HCT116 (cell line): ENCODE data around the gene CALCB. TPM values are rescaled to one million over a fixed set of nuclear protein-coding genes. Genes with fewer than 3 reads are reported as not detected.

Experiments
- ATAC-seq: fragments of 200-7000 bp; cut with Tn5 transposase; 2 replicates; pipeline ENCODE4 v1.9.1; 2020; ENCODE audit warnings: mild to moderate bottlenecking, moderate library complexity
- BruUV-seq: library from RNA; stranded (reverse); fragments of 400-500 nt; replicated peaks from 2 replicates; lab custom pipeline; 2021; lab: Mats Ljungman, UMichigan
- CTCF ChIA-PET: fragments of 300-600 bp; sonication (Branson Sonifier 250); formaldehyde crosslinking; loops from one replicate; lab custom pipeline; 2021; ENCODE audit warnings: antibody characterized with exemption; lab: Charles Lee
- POLR2A ChIA-PET: fragments of 300-600, 350-600 bp; sonication (Branson Sonifier 250); formaldehyde crosslinking; loops from one replicate; lab custom pipeline; 2021; ENCODE audit warnings: antibody characterized with exemption; lab: Charles Lee
- RAD21 ChIA-PET, 2 experiments: fragments of 300-600 bp; sonication (Branson Sonifier 250); formaldehyde crosslinking; loops; one replicate each; lab custom pipeline; 2023; ENCODE audit warnings: low total read pairs in 2 of 2; ENCODE audit not compliant: uncharacterized antibody in 2 of 2, unreplicated experiment in 2 of 2, low non-redundant PET in 1 of 2; lab: Charles Lee
- DNase-seq: peaks from one replicate; pipeline ENCODE4 v3.0.0-alpha.2; 2010; ENCODE audit warnings: low read depth, low spot score
- H2AFZ ChIP-seq: fragments of 200-600 bp; shearing (Covaris generic), sonication (generic); 2 replicates; pipeline ENCODE4 v1.6.1; 2017; ENCODE audit warnings: low read depth, mixed run types, mixed read lengths, antibody characterized with exemption, low read length; ENCODE audit not compliant: poor library complexity, severe bottlenecking
- H3K27ac ChIP-seq: 2 replicates; pipeline ENCODE4 v1.5.1; 2012; ENCODE audit warnings: low read depth, low read length
- H3K27me3 ChIP-seq: fragments of 200-600 bp; sonication (generic); 2 replicates; pipeline ENCODE4 v1.6.1; 2016; ENCODE audit warnings: mixed run types, low read length, mixed read lengths; ENCODE audit not compliant: insufficient read depth
- H3K36me3 ChIP-seq, 2 experiments: fragments of 200-500 bp in 1 of 2; fragments of 200-600 bp in 1 of 2; sonication (Bioruptor generic) in 1 of 2; sonication (generic) in 1 of 2; 2 replicates each; pipeline versions ENCODE4 v1.5.1 to v1.6.1; 2014 to 2016; ENCODE audit warnings: low read length in 2 of 2, inconsistent platforms in 1 of 2, mixed read lengths in 1 of 2, mixed run types in 1 of 2; ENCODE audit not compliant: insufficient read depth in 2 of 2, control insufficient read depth in 1 of 2
- H3K4me1 ChIP-seq, 2 experiments: fragments of 200-600 bp in 1 of 2; sonication (generic) in 1 of 2; 2 replicates each; pipeline versions ENCODE4 v1.5.1 to v1.6.1; 2012 to 2017; ENCODE audit warnings: low read length in 2 of 2, inconsistent platforms in 1 of 2, mild to moderate bottlenecking in 1 of 2, mixed read lengths in 1 of 2, mixed run types in 1 of 2, moderate library complexity in 1 of 2; ENCODE audit not compliant: insufficient read depth in 2 of 2, control insufficient read depth in 1 of 2
- H3K4me2 ChIP-seq: fragments of 200-600 bp; sonication (generic); 2 replicates; pipeline ENCODE4 v1.6.1; 2017; ENCODE audit warnings: mixed run types, low read length, mixed read lengths
- H3K4me3 ChIP-seq, 2 experiments: fragments of 200-600 bp in 1 of 2; sonication (generic) in 1 of 2; replicated peaks in 1 of 2; 2 replicates each; pipeline ENCODE4 v1.5.1; 2011 to 2016; ENCODE audit warnings: low read length in 2 of 2, control low read depth in 1 of 2, low read depth in 1 of 2, mild to moderate bottlenecking in 1 of 2, mixed read lengths in 1 of 2, mixed run types in 1 of 2
- H3K79me2 ChIP-seq: fragments of 200-600 bp; sonication (generic); 2 replicates; pipeline ENCODE4 v1.6.1; 2017; ENCODE audit warnings: mild to moderate bottlenecking, mixed run types, low read length, moderate library complexity, mixed read lengths; ENCODE audit not compliant: insufficient read depth
- H3K9ac ChIP-seq: fragments of 200-600 bp; sonication (generic); 2 replicates; pipeline ENCODE4 v1.6.1; 2016; ENCODE audit warnings: low read length, mixed read lengths
- H3K9me2 ChIP-seq: fragments of 200-600 bp; sonication (generic), shearing (Covaris generic); 2 replicates; pipeline ENCODE4 v1.6.1; 2017; ENCODE audit warnings: mixed run types, mild to moderate bottlenecking, moderate library complexity; ENCODE audit not compliant: insufficient read depth
- H3K9me3 ChIP-seq, 2 experiments: fragments of 200-500 bp in 1 of 2; fragments of 200-600 bp in 1 of 2; sonication (Bioruptor generic) in 1 of 2; sonication (generic) in 1 of 2; 2 replicates each; pipeline ENCODE4 v1.6.1; 2014 to 2017; ENCODE audit warnings: low read length in 2 of 2, mixed read lengths in 2 of 2, inconsistent platforms in 1 of 2, low read depth in 1 of 2, mild to moderate bottlenecking in 1 of 2, mixed run types in 1 of 2, moderate library complexity in 1 of 2; ENCODE audit not compliant: control insufficient read depth in 1 of 2, insufficient read depth in 1 of 2
- H4K20me1 ChIP-seq: fragments of 200-600 bp; sonication (generic), shearing (Covaris generic); 2 replicates; pipeline ENCODE4 v1.6.1; 2017; ENCODE audit warnings: mixed run types, mild to moderate bottlenecking, moderate library complexity; ENCODE audit not compliant: insufficient read depth
- CBX3 ChIP-seq: IDR thresholded peaks from 2 replicates; pipeline ENCODE4 v1.6.1; 2012; ENCODE audit warnings: low read depth
- CEBPB ChIP-seq: IDR thresholded peaks from 2 replicates; pipeline ENCODE4 v1.6.1; 2012; ENCODE audit warnings: low read depth
- CTCF ChIP-seq, 3 experiments: fragments of 200-600 bp in 1 of 3; sonication (generic) in 1 of 3; IDR thresholded peaks in 2 of 3; conservative IDR thresholded peaks in 1 of 3; 2 replicates each; pipeline ENCODE4 v1.5.1; 2012 to 2017; ENCODE audit warnings: low read depth in 2 of 3, low read length in 2 of 3, antibody characterized with exemption in 1 of 3, borderline replicate concordance in 1 of 3, control low read depth in 1 of 3, mild to moderate bottlenecking in 1 of 3, mixed read lengths in 1 of 3, mixed run types in 1 of 3, moderate library complexity in 1 of 3; ENCODE audit not compliant: insufficient read depth in 1 of 3
- EGR1 ChIP-seq: IDR thresholded peaks from 2 replicates; pipeline ENCODE4 v1.6.1; 2012; ENCODE audit warnings: low read depth
- ELF1 ChIP-seq: IDR thresholded peaks from 2 replicates; pipeline ENCODE4 v1.6.1; 2012; ENCODE audit warnings: low read depth, borderline replicate concordance
- EZH2 ChIP-seq: fragments of 200-600 bp; sonication (generic); IDR thresholded peaks from 2 replicates; pipeline ENCODE4 v1.6.1; 2017; ENCODE audit warnings: antibody characterized with exemption, mixed run types
- EZH2phosphoT487 ChIP-seq: fragments of 200-600 bp; IDR thresholded peaks from 2 replicates; pipeline ENCODE4 v1.6.1; 2018; ENCODE audit warnings: antibody characterized with exemption, borderline replicate concordance
- FOSL1 ChIP-seq: IDR thresholded peaks from 2 replicates; pipeline ENCODE4 v1.6.1; 2012; ENCODE audit warnings: low read depth
- POLR2A ChIP-seq: IDR thresholded peaks from 2 replicates; pipeline ENCODE4 v1.7.0; 2011; ENCODE audit warnings: borderline replicate concordance; ENCODE audit not compliant: insufficient read depth, insufficient read length; ENCODE audit errors: extremely low read depth
- RAD21 ChIP-seq: IDR thresholded peaks from 2 replicates; pipeline ENCODE4 v1.6.1; 2012; ENCODE audit warnings: low read depth, mild to moderate bottlenecking
- REST ChIP-seq: IDR thresholded peaks from 2 replicates; pipeline ENCODE4 v1.6.1; 2012; ENCODE audit warnings: low read depth
- SP1 ChIP-seq: IDR thresholded peaks from 2 replicates; pipeline ENCODE4 v1.6.1; 2012; ENCODE audit warnings: low read depth
- SRF ChIP-seq: IDR thresholded peaks from 2 replicates; pipeline ENCODE4 v1.6.1; 2012; ENCODE audit warnings: low read depth
- TCF7L2 ChIP-seq: IDR thresholded peaks from 2 replicates; pipeline ENCODE4 v1.7.0; 2011; ENCODE audit warnings: borderline replicate concordance, inconsistent platforms; ENCODE audit not compliant: insufficient read depth, insufficient read length; ENCODE audit errors: extremely low read depth
- YY1 ChIP-seq: IDR thresholded peaks from 2 replicates; pipeline ENCODE4 v1.6.1; 2011; ENCODE audit warnings: low read length, low read depth, moderate library complexity, mild to moderate bottlenecking; ENCODE audit not compliant: insufficient replicate concordance; ENCODE audit errors: extremely low read depth
- ZNF274 ChIP-seq: fragments of 200-500 bp; sonication (Bioruptor generic); IDR thresholded peaks from 2 replicates; pipeline ENCODE4 v1.6.1; 2014; ENCODE audit warnings: mild to moderate bottlenecking, low read depth, low read length, inconsistent platforms
- intact Hi-C: fragments of 100-400 bp; cut with micrococcal nuclease; formaldehyde crosslinking; loops from 2 replicates; pipeline ENCODE4 v1.10.0; 2022
- total RNA-seq: library from RNA; stranded (reverse); gene quantifications from one replicate; pipeline ENCODE4 v1.2.1, GENCODE V29; 2021; ENCODE audit not compliant: unreplicated experiment
- TF ChIP-seq, protein P1 (sequence below): IDR thresholded peaks from 2 replicates; pipeline ENCODE4 v1.6.1; 2011; ENCODE audit warnings: mild to moderate bottlenecking, low read length, moderate library complexity; ENCODE audit not compliant: insufficient replicate concordance; ENCODE audit errors: extremely low read depth

The CALCB gene
- total RNA-seq, 1 experiment from 2014 or later: 0.22 TPM

DNA sequence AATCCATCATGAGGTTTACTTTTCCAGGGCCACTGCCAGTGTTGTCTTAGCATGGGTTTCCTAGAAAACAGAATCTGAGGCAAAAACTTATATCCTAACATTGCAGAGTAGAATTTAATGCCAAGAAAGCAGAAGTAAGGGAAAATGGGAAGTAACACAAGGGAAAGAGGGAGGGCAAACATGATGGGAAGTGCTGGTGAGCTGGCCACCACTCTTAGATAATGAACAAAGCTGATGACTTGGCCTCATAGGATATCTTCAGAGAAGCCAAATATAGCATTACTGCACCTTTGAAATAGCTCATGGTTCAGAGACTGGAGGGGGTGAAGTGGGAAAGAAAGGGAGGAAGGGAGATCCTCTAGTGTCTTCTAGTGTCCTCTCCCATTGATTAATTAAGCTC, 24.8 kb upstream of the CALCB start (continued):
- TF ChIP-seq EGR1 (no peak), RAD21 (no peak), POLR2A (no peak), ZNF274 (no peak), TCF7L2 (no peak), CEBPB (no peak), CBX3 (no peak), SRF (no peak), ELF1 (no peak)
- TF ChIP-seq, protein P1, sequence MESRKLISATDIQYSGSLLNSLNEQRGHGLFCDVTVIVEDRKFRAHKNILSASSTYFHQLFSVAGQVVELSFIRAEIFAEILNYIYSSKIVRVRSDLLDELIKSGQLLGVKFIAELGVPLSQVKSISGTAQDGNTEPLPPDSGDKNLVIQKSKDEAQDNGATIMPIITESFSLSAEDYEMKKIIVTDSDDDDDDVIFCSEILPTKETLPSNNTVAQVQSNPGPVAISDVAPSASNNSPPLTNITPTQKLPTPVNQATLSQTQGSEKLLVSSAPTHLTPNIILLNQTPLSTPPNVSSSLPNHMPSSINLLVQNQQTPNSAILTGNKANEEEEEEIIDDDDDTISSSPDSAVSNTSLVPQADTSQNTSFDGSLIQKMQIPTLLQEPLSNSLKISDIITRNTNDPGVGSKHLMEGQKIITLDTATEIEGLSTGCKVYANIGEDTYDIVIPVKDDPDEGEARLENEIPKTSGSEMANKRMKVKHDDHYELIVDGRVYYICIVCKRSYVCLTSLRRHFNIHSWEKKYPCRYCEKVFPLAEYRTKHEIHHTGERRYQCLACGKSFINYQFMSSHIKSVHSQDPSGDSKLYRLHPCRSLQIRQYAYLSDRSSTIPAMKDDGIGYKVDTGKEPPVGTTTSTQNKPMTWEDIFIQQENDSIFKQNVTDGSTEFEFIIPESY: no peak

DNA sequence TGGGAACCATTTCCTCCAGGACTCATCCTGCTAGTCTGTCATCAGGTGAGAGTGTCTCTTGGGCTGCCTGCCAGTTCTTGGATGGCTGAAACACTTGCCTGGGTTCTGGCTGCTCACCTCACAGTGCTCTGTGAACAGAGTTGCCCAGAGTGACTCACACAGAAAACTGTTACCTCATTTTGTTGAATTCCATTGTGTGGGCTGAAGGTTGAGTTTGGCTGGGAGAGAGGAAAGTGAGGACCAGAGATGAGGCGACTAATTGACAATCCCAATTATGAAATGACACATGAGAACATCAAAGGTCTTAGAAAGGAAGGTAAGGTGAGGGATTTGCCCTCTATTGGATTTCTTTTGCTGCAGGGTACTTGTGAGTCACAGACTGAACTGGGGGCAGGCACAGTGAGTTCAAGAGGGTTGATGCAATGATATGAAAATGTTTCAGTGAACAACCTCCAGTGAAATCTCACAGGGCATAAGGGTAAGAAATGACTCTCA, 20.2 kb upstream of the CALCB start:
- Histone ChIP-seq H2AFZ (no peak overlapping the region), H3K4me1 (peaks cover 11 to 15% of the 10 kb centered on the region in 2 experiments), H4K20me1 (no peaks in the 10 kb centered on the region), H3K27ac (no peak overlapping the region), H3K9ac (no peak overlapping the region), H3K27me3 (no peaks in the 10 kb centered on the region), H3K79me2 (no peaks in the 10 kb centered on the region), H3K9me3 (no peaks in the 10 kb centered on the region), H3K9me2 (no peaks in the 10 kb centered on the region), H3K4me3 (no peak overlapping the region), H3K36me3 (no peaks in the 10 kb centered on the region), H3K4me2 (peak overlapping the region; percentile 45)
- no TSS peak for BruUV-seq
- ChIA-PET POLR2A (no interaction called here), RAD21 (no interaction called here), CTCF (interaction anchor here (0.6 to 1.9 kb wide), 2 partner anchors 22 to 48 kb away, joined by 3 to 6 read pairs; no protein-coding TSS in a partner anchor)
- peak; percentile 87 for DNase-seq
- peak; percentile 85 for ATAC-seq
- intact Hi-C loops: no loop called here
- TF ChIP-seq ELF1: no peak
- peak; percentile 89 for TF ChIP-seq CBX3
- TF ChIP-seq POLR2A: no peak
- TF ChIP-seq SP1: peak; percentile 83
- no peak for TF ChIP-seq EZH2
- peak; percentile 50 for TF ChIP-seq YY1
- no peak for TF ChIP-seq ZNF274
- no peak for TF ChIP-seq REST
- TF ChIP-seq SRF: no peak; the same call in none of the 2 replicates
- peak; percentile 82 for TF ChIP-seq FOSL1
- TF ChIP-seq CEBPB: peak; percentile 96
- no peak for TF ChIP-seq EZH2phosphoT487
- TF ChIP-seq CTCF (IDR thresholded peaks at IDR 0.05 in 2 of 3, conservative IDR thresholded peaks at IDR 0.05 in 1 of 3; ENCODE audit: borderline replicate concordance in 1 of 3, insufficient read depth in 1 of 3, low read depth in 2 of 3, low read length in 2 of 3): no peak
- TF ChIP-seq RAD21: peak; percentile 12; the same call in 1 of the 2 replicates
